ENCODE measurements around the gene ANKRD44. TPM values are rescaled to one million over a fixed set of nuclear protein-coding genes. Genes with fewer than 3 reads are reported as not detected.

ANKRD44 gene
- total and polyA plus RNA-seq, 12 donors: 1.1 to 20.1 (median 6.9) TPM

DNA sequence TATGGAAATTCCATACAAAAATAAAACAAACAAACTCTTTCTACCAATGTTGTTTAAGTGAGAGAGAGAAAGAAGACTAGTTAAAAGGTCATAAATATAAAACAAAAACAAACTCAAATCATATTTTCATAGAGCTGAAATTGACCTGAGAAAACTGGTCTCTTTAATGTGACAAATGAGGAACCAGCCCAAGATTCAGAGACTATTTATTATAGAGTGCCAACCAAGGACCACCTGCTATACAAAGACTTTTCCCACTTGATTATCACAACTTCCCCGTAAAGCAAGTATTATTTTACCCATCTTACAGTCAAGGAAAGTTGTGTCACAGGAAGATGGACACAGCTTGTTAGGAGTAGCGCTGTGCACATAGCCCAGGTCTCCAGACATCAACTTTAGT, 13.3 kb downstream of the ANKRD44 start:
- H3K4me3 ChIP-seq: no peak overlapping the region
- peaks cover 0 to 12% (median 0%) of the 10 kb centered on the region in 9 donors for H3K36me3 ChIP-seq
- no peak for DNase-seq
- no peaks in the 10 kb centered on the region for H3K27me3 ChIP-seq
- no peaks in the 10 kb centered on the region for H3K9me3 ChIP-seq
- intact Hi-C loops (cut with DNase I): no loop called here
- H3K4me1 ChIP-seq: peaks cover 0 to 83% (median 22%) of the 10 kb centered on the region in 9 donors
- no peak for ATAC-seq
- H3K27ac ChIP-seq: peak overlapping the region in 1 of 10 donors; percentile 77
- TF ChIP-seq, protein P1, sequence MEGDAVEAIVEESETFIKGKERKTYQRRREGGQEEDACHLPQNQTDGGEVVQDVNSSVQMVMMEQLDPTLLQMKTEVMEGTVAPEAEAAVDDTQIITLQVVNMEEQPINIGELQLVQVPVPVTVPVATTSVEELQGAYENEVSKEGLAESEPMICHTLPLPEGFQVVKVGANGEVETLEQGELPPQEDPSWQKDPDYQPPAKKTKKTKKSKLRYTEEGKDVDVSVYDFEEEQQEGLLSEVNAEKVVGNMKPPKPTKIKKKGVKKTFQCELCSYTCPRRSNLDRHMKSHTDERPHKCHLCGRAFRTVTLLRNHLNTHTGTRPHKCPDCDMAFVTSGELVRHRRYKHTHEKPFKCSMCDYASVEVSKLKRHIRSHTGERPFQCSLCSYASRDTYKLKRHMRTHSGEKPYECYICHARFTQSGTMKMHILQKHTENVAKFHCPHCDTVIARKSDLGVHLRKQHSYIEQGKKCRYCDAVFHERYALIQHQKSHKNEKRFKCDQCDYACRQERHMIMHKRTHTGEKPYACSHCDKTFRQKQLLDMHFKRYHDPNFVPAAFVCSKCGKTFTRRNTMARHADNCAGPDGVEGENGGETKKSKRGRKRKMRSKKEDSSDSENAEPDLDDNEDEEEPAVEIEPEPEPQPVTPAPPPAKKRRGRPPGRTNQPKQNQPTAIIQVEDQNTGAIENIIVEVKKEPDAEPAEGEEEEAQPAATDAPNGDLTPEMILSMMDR (IDR thresholded peaks at IDR 0.05): no peak
- WGBS, 2 donors: 93 to 98% methylated on average over 2 of the region's 2 CpGs

DNA sequence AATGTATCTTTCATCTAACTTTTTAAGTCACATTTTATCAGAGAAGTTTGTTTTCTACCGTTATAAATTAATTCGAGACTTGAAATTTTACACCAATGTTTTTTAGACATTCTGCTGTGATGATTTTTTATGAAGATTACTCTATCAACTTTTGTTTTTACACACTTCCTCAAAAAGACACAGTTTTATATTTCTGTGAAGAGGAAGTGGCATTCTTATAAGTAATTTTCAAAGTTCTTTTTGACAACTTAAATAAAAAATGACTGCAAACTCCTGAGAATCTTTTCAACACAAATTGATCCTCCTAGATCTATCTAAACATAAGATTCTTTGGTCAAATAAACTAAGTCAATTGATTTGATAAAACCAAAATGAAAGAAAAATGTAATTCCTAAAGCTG, 13.7 kb downstream of the ANKRD44 start:
- ATAC-seq (no peak), DNase-seq (no peak)
- TF ChIP-seq, protein P1 (IDR thresholded peaks at IDR 0.05): no peak
- peaks cover 0 to 7% (median 0%) of the 10 kb centered on the region in 9 donors for H3K36me3 ChIP-seq
- intact Hi-C loops (cut with DNase I): no loop called here
- no peak overlapping the region for H3K4me3 ChIP-seq
- H3K27ac ChIP-seq: peak overlapping the region in 2 of 10 donors; percentile 18 to 77
- WGBS, 2 donors: 84 to 89% methylated on average over 2 of the region's 2 CpGs
- no peaks in the 10 kb centered on the region for H3K27me3 ChIP-seq
- H3K4me1 ChIP-seq: peaks cover 0 to 83% (median 22%) of the 10 kb centered on the region in 9 donors
- peaks cover 0 to 2% (median 0%) of the 10 kb centered on the region in 11 donors for H3K9me3 ChIP-seq

DNA sequence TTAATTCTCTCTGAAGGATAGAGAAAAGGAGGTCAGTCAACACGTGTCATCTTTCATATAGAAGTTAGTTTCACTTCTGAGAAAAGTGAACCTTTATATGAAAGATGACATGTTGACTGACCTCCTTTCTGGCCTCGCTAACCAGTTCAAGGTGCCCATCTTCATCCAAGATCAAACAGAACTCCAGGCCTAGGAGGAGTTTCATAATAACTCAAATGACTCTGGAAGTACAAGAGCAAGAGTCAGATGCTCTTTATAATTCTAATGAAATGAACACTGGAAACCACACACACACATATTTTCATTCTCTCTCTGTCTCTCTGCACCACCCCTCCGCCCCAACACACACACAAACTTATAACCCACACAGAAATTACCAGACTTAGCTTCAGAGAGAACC, 16.3 kb downstream of the ANKRD44 start:
- 68 to 82% methylated on average over 3 of the region's 3 CpGs for WGBS, 2 donors
- H3K27ac ChIP-seq: peak overlapping the region in 6 of 10 donors; percentile 21 to 77 (median 40)
- intact Hi-C loops (cut with DNase I): no loop called here

DNA sequence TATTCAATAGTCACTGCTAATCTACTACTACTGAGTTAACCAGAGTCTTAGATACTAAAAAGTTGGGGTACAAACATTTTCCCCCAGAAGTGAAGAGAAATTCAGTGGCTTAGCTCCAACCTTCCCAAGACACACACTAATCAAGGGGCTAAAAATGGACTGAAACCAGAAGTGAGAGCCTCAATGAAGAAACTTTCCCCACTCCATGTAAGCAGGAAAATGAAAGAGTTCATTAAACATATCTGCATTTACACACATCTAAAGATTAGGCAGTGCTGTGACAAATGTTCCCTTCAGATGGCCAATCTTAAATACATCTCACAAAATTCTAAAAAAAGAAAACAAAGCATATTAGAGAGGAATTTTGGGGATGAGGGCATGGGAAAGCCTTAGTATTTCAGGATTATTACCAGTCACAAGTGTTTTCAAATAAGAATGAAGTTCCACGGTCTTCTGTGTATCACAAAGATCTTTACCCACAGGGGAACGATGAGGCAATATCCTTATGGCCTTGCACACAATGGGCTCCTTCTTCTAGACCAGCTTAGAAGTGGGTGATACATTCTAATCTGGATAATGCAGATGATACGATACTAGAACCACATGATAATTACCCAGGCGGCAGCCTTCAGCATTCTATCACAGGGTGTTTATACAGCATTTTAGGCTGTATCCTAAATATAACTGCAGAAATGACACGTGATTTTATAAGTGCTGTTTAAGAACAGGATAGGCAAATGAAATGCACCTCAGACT, 17.1 kb downstream of the ANKRD44 start:
- no peaks in the 10 kb centered on the region for H3K27me3 ChIP-seq
- no peaks in the 10 kb centered on the region for H3K36me3 ChIP-seq
- DNase-seq (no peak), ATAC-seq (peak; percentile 17 to 88 (median 58))
- H3K9me3 ChIP-seq: peaks cover 0 to 3% (median 0%) of the 10 kb centered on the region in 11 donors
- intact Hi-C loops (cut with DNase I): no loop called here
- peak overlapping the region in 2 of 10 donors; percentile 4 to 5 for H3K4me3 ChIP-seq
- WGBS, 2 donors: 15 to 27% methylated on average over 5 of the region's 5 CpGs
- TF ChIP-seq, protein P1 (IDR thresholded peaks at IDR 0.05): no peak
- peaks cover 0 to 71% (median 22%) of the 10 kb centered on the region in 9 donors for H3K4me1 ChIP-seq
- peak overlapping the region in 7 of 10 donors; percentile 13 to 77 (median 34) for H3K27ac ChIP-seq

More for the DNA sequence above, 16.3 kb downstream of the ANKRD44 start:
- no peak for DNase-seq
- peaks cover 0 to 3% (median 0%) of the 10 kb centered on the region in 9 donors for H3K36me3 ChIP-seq
- H3K9me3 ChIP-seq: peaks cover 0 to 3% (median 0%) of the 10 kb centered on the region in 11 donors
- TF ChIP-seq, protein P1 (IDR thresholded peaks at IDR 0.05): no peak
- peaks cover 0 to 78% (median 22%) of the 10 kb centered on the region in 9 donors for H3K4me1 ChIP-seq
- peak in 3 of 8 donors; percentile 17 to 19 (median 18) for ATAC-seq
- no peak overlapping the region for H3K4me3 ChIP-seq
- H3K27me3 ChIP-seq: no peaks in the 10 kb centered on the region
